ENCODE results near the gene ADGRL3. TPM values are rescaled to one million over a fixed set of nuclear protein-coding genes. Genes with fewer than 3 reads are reported as not detected.
"Not testable (repeated sequence)": the region's sequence is repeated elsewhere in the genome, so short reads cannot be mapped to it uniquely, and the experiment has no call there.

The ADGRL3 gene
- total and polyA plus RNA-seq, 8 donors, result 0.08 to 1.4 (median 0.24) TPM

GRCh38 chr4:61350932-61351331 lies 150.8 kb downstream of the ADGRL3 start:
- no peak for TF ChIP-seq CTCF (IDR thresholded peaks at IDR 0.05)
- no peaks in the 10 kb centered on the region for H3K27me3 ChIP-seq
- peaks cover 0 to 3% (median 0%) of the 10 kb centered on the region in 3 donors for H3K4me1 ChIP-seq
- DNase-seq (no peak), ATAC-seq (no peak), FAIRE-seq (no peak)
- H3K36me3 ChIP-seq, result no peaks in the 10 kb centered on the region
- intact Hi-C loops (cut with DNase I), result no loop called here
- no peaks in the 10 kb centered on the region for H3K9me3 ChIP-seq
- H3K27ac ChIP-seq, result no peak overlapping the region
- no peak overlapping the region for H3K4me3 ChIP-seq

GRCh38 chr4:61356696-61357095 lies 156.6 kb downstream of the ADGRL3 start:
- no peak overlapping the region for H3K4me3 ChIP-seq
- H3K9me3 ChIP-seq, result no peaks in the 10 kb centered on the region
- H3K27me3 ChIP-seq, result no peaks in the 10 kb centered on the region
- H3K27ac ChIP-seq, result no peak overlapping the region
- no peak for FAIRE-seq
- no peak for ATAC-seq
- intact Hi-C loops (cut with DNase I), result no loop called here
- no peak for TF ChIP-seq CTCF (IDR thresholded peaks at IDR 0.05)
- no peak for DNase-seq
- no peaks in the 10 kb centered on the region for H3K36me3 ChIP-seq
- H3K4me1 ChIP-seq, result no peaks in the 10 kb centered on the region
- 33 to 36% methylated on average over 1 of the region's 1 CpG for WGBS, 2 donors

- H3K9me3 ChIP-seq, result no peaks in the 10 kb centered on the region
- no peaks in the 10 kb centered on the region for H3K4me1 ChIP-seq
- H3K36me3 ChIP-seq, result no peaks in the 10 kb centered on the region
- TF ChIP-seq CTCF (IDR thresholded peaks at IDR 0.05), result no peak
- intact Hi-C loops (cut with DNase I), result no loop called here
- WGBS, 2 donors, result 40 to 45% methylated on average over 3 of the region's 3 CpGs
- DNase-seq, result no peak
- no peak for FAIRE-seq
- ATAC-seq, result no peak
- H3K27me3 ChIP-seq, result no peaks in the 10 kb centered on the region
- H3K27ac ChIP-seq, result no peak overlapping the region
- H3K4me3 ChIP-seq, result no peak overlapping the region
These were observed 159.2 kb downstream of the ADGRL3 start for GRCh38 chr4:61359301-61359700.

- H3K9me3 ChIP-seq, DNase-seq, H3K4me3 ChIP-seq: not testable (repeated sequence)
These were observed 172.7 kb downstream of the ADGRL3 start for GRCh38 chr4:61372817-61373216.

GRCh38 chr4:61373901-61374440 lies 173.8 kb downstream of the ADGRL3 start:
- WGBS, 2 donors, result 45 to 47% methylated on average over 1 of the region's 1 CpG
- Histone ChIP-seq H3K27me3 (no peaks in the 10 kb centered on the region), H3K4me3 (no peak overlapping the region), H3K36me3 (no peaks in the 10 kb centered on the region), H3K4me1 (no peaks in the 10 kb centered on the region), H3K27ac (no peak overlapping the region), H3K9me3 (no peaks in the 10 kb centered on the region)
- DNase-seq (no peak), ATAC-seq (no peak), FAIRE-seq (no peak)
- intact Hi-C loops (cut with DNase I), result no loop called here
- no peak for TF ChIP-seq CTCF (IDR thresholded peaks at IDR 0.05)

More at GRCh38 chr4:61372817-61373216, 172.7 kb downstream of the ADGRL3 start:
- H3K27ac ChIP-seq; H3K36me3 ChIP-seq; H3K27me3 ChIP-seq; FAIRE-seq; intact Hi-C loops (cut with DNase I); ATAC-seq; H3K4me1 ChIP-seq: not testable (repeated sequence)
- 80 to 87% methylated on average over 26 of the region's 26 CpGs for WGBS, 2 donors

All from pancreas (tissue), 10 donors.